RWPE2 (cell line): ENCODE data around the gene TMEM40.
A peak's percentile ranks its signal among the peaks of the same experiment; 100 is the strongest.
"Not testable (repeated sequence)": the region's sequence is repeated elsewhere in the genome, so short reads cannot be mapped to it uniquely, and the experiment has no call there.

Experiments used
- ATAC-seq: fragments of 200-7000 bp; cut with Tn5 transposase; 3 replicates; pipeline ENCODE4 v1.9.1; 2021; ENCODE audit warnings: low read depth
- DNase-seq: peaks from one replicate; pipeline ENCODE4 v3.0.0-alpha.2; 2020; ENCODE audit warnings: low spot score
- H3K27ac ChIP-seq: fragments of 450-650 bp; 2 replicates; pipeline ENCODE4 v1.5.1; 2017; ENCODE audit warnings: mild to moderate bottlenecking; ENCODE audit not compliant: poor library complexity, severe bottlenecking
- H3K27me3 ChIP-seq: fragments of 250-450 bp; sonication (Bioruptor Pico); 2 replicates; pipeline ENCODE4 v1.5.1; 2021; ENCODE audit warnings: mild to moderate bottlenecking, moderate library complexity; ENCODE audit not compliant: insufficient read depth, poor library complexity, severe bottlenecking
- H3K36me3 ChIP-seq: fragments of 250-450 bp; sonication (Bioruptor Pico); 2 replicates; pipeline ENCODE4 v1.5.1; 2020; ENCODE audit warnings: low read depth, mild to moderate bottlenecking, moderate library complexity
- H3K4me1 ChIP-seq: fragments of 250-450 bp; sonication (Bioruptor Pico); 2 replicates; pipeline ENCODE4 v1.5.1; 2021; ENCODE audit warnings: mild to moderate bottlenecking, moderate library complexity; ENCODE audit not compliant: insufficient read depth, poor library complexity, severe bottlenecking
- H3K4me3 ChIP-seq: fragments of 250-450 bp; sonication (Bioruptor Pico); 2 replicates; pipeline ENCODE4 v1.5.1; 2021; ENCODE audit warnings: mild to moderate bottlenecking, moderate library complexity; ENCODE audit not compliant: severe bottlenecking
- H3K9me3 ChIP-seq: fragments of 250-450 bp; sonication (Bioruptor Pico); 2 replicates; pipeline ENCODE4 v1.5.1; 2021; ENCODE audit warnings: mild to moderate bottlenecking, moderate library complexity; ENCODE audit not compliant: severe bottlenecking
- CTCF ChIP-seq: fragments of 450-650 bp; IDR thresholded peaks from one replicate; pipeline ENCODE4 v1.5.1; 2017; ENCODE audit warnings: mild to moderate bottlenecking, moderate library complexity; ENCODE audit not compliant: poor library complexity, severe bottlenecking

The TMEM40 gene

GRCh38 chr3:12796171-12797123, 37.4 kb upstream of the TMEM40 start, which contains the start of gene CAND2:
TSS of gene CAND2 (plus strand) at chr3:12796680. CDS start at chr3:12796721, 41 bp downstream.
- no peaks in the 10 kb centered on the region for H3K9me3 ChIP-seq
- H3K36me3 ChIP-seq = no peaks in the 10 kb centered on the region
- ATAC-seq (peak; percentile 74), DNase-seq (no peak)
- peak within 1 kb of the TSS; percentile 29 for H3K4me3 ChIP-seq
- no peaks in the 10 kb centered on the region for H3K27me3 ChIP-seq
- no peak for TF ChIP-seq CTCF
- no peak within 1 kb of the TSS for H3K27ac ChIP-seq
- H3K4me1 ChIP-seq = no peaks in the 10 kb centered on the region

GRCh38 chr3:12793701-12794100, 34.6 kb upstream of the TMEM40 start:
- H3K36me3 ChIP-seq = no peaks in the 10 kb centered on the region
- H3K9me3 ChIP-seq = no peaks in the 10 kb centered on the region
- no peaks in the 10 kb centered on the region for H3K27me3 ChIP-seq
- H3K4me1 ChIP-seq = no peaks in the 10 kb centered on the region
- ATAC-seq (no peak), DNase-seq (no peak)
- no peak overlapping the region for H3K4me3 ChIP-seq
- no peak for TF ChIP-seq CTCF
- H3K27ac ChIP-seq = no peak overlapping the region

DNA sequence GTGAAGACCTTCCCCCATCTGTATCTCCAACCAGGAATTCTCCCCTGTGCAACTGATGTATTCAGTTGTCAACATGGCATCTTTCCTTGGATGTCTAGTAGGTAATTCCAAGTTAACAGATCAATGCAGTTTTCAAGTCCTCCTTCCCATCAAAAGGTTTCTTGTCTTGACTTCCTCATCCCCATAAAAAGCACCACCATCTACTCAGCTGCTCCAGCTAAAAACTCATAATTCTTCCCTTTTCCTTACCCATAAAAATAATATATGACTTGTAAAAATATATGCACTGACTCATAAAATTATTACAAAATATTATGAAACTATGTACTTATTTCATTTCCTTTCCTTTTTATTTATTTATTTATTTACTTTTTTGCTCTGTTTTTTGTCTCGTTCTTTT, 32.4 kb upstream of the TMEM40 start:
- no peak for TF ChIP-seq CTCF
- Histone ChIP-seq H3K4me1 (no peaks in the 10 kb centered on the region), H3K27ac (peak overlapping the region; percentile 13), H3K36me3 (no peaks in the 10 kb centered on the region), H3K9me3 (no peaks in the 10 kb centered on the region), H3K4me3 (no peak overlapping the region), H3K27me3 (no peaks in the 10 kb centered on the region)
- ATAC-seq (no peak), DNase-seq (no peak)

- H3K9me3 ChIP-seq, H3K36me3 ChIP-seq, H3K4me1 ChIP-seq, H3K27me3 ChIP-seq, H3K4me3 ChIP-seq, ATAC-seq, H3K27ac ChIP-seq, DNase-seq: not testable (repeated sequence)
Measured at GRCh38 chr3:12787967-12788690, 29.1 kb upstream of the TMEM40 start.

DNA sequence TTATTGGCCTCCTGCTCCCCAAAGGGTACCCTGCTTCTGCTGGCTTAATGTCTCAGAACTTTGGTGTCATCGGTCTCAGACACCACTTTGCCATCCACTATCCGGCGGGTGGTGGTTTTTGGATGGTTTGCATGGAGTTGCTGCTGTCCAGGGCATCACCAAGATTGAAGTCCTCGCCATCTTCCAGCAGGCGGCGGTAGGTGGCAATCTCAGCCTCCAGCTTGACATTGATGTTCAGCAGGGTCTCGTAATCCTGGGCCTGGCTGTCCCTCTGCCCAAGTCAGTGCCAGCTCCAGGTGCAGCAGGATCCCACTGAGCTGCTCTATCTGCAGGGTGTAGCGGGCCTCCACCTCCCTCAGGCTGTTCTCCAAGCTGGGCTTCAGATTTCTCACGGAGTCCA, 28.3 kb upstream of the TMEM40 start:
- not testable (repeated sequence) for ATAC-seq, H3K36me3 ChIP-seq, H3K9me3 ChIP-seq, H3K27ac ChIP-seq, H3K27me3 ChIP-seq, H3K4me1 ChIP-seq, H3K4me3 ChIP-seq, DNase-seq
- TF ChIP-seq CTCF = peak; percentile 12
